ENCODE results near the gene MCOLN1.

GRCh38 chr19:7527516-7528191, 5.2 kb downstream of the MCOLN1 start:
- no peak for TF ChIP-seq ZNF274 (IDR thresholded peaks at IDR 0.05; ENCODE audit: borderline replicate concordance, extremely low read depth, low read length)
- TF ChIP-seq CTCF (IDR thresholded peaks at IDR 0.05; ENCODE audit: control extremely low read depth in 1 of 3, insufficient read depth in 1 of 3, low read depth in 1 of 3, low read length in 3 of 3): no peak
- TF ChIP-seq RFX5 (IDR thresholded peaks at IDR 0.05; ENCODE audit: borderline replicate concordance, low read depth, low read length): no peak
- no peak for TF ChIP-seq CEBPB (IDR thresholded peaks at IDR 0.05; ENCODE audit: low read depth, low read length)
